ENCODE measurements around the gene TFAP2A. TPM values are rescaled to one million over a fixed set of nuclear protein-coding genes. Genes with fewer than 3 reads are reported as not detected.
A peak's percentile ranks its signal among the peaks of the same experiment; 100 is the strongest.

The TFAP2A gene
- total RNA-seq, 1 experiment from 2014 or later = 14.8 TPM

DNA sequence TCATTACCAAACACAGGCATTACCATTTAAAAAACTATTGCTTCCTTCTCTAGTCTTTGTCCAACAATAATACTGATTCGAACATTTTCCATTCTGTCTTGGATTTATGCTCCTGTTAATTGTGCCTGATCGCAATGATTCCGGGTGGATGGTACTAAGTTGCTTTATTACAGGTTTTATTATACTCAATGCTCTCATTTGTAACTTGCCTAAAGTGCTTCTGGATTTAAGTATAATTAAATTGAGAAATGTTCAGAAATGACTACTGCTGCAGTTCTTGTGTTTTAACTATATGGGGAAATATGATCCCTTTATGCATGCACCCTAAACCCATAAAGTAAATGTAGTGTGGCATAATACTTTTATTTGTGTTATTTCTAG, 7.2 kb downstream of the TFAP2A start:
- no peaks in the 10 kb centered on the region for H3K9me3 ChIP-seq
- no peak for DNase-seq
- peak overlapping the region; percentile 77 for H3K4me3 ChIP-seq
- H3K36me3 ChIP-seq = peaks cover 62% of the 10 kb centered on the region
- H3K27me3 ChIP-seq = no peaks in the 10 kb centered on the region

DNA sequence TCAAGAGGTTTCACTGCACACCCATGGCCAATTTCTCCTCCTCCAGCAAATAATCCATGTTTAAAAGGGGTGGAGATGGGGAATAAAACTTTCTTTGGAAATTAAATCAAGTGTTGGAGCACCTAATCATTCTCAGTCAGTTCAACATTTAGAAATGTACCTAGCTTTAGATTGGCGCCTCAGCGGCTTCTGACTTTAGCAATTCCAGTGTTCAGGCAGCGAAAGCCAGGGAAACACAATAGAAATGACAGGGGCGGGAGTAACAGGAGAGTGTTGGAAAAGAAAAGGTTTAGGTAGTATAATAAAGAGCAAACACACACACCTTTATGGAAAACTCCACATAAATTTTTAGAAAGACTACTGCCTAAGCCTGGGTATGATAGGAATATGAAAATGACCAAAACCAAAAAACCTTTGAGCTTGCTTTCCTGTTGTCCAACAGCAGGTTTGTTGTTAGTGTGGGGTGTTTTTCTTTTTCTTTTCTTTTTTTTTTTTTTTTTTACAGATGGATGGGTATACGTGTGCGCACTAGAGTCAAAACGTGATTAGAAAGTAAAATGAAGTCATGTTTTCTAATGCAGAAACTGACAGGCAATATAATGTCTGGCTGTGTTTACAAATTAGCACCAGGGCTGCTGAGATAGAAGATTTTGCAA, 7.7 kb downstream of the TFAP2A start:
- Histone ChIP-seq H3K36me3 (peaks cover 67% of the 10 kb centered on the region), H3K4me3 (peak overlapping the region; percentile 81), H3K9me3 (no peaks in the 10 kb centered on the region), H3K27me3 (no peaks in the 10 kb centered on the region)
- no peak for DNase-seq

DNA sequence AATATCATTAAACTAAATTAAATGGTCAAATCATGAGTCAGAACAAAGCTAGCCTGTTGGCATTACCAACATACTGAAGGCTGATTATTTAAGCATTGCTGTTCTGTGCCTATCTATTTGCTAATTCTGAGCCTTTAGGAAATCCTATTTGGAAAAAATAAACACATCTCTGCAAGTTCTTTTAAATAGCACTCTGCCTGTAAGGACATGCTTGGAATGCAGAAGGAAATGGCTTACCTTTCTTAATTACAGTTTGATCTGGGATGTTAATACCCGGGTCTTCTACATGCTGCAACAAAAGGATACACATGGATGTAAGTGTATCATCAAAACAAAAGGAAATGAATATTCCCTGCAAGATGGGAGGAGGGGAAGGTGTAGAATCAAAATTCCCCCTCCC, 8.3 kb downstream of the TFAP2A start:
- Histone ChIP-seq H3K4me3 (peak overlapping the region; percentile 81), H3K9me3 (no peaks in the 10 kb centered on the region), H3K27me3 (no peaks in the 10 kb centered on the region), H3K36me3 (peaks cover 71% of the 10 kb centered on the region)
- no peak for DNase-seq

DNA sequence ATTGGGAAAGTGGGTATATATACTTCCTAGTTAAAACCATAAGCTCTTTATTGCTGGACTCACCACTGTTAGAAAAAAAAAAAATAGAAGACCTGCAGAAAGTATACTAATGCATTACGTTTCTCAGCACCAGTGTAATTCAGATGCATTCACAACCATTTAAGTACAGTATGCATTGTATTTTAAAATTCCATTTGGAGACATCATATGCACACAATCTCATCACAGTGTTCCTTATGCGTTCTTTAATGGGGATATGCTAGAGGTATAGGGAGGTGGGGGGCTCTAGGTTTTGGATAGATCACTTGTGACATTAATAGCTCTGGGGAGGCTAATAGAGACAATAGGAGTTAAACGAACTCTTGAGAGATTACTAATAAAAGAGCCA, 9.4 kb downstream of the TFAP2A start:
- H3K27me3 ChIP-seq = no peaks in the 10 kb centered on the region
- H3K4me3 ChIP-seq = peak overlapping the region; percentile 81
- H3K9me3 ChIP-seq = no peaks in the 10 kb centered on the region
- DNase-seq = no peak
- peaks cover 80% of the 10 kb centered on the region for H3K36me3 ChIP-seq

DNA sequence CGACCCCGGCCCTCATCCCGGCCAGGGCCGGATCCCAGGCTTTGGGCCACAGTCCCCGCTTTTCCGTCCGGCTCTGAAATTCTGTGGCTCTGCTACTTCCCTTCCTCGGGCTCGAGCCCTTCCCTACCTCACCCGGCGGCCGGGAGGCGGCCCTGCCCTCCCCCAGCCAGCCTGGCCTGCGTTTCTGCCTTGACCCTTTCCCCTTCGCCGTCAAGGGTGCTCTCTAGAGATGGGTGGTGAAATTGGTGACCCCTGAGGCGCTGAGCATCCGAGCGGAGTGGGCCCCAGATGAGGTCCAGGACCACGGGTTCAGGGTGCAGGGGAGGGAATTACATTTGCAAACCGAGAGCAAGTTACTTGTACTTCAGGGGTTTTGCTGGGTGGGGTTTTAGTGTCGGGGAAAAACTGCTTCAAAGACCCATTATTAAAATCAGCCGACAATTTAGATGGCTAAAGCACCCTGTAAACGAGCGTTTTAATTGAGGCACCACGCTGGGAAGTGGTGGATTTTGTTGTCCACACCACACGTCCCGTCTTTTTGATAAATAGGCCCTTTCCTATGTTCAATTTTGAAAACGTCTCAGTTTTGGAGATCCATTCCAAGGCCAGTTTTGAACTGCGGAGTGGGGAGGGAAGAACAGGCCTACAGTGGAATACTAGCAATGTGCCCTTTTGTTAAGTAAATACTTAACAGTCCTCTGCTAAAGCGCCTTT, 9.9 kb downstream of the TFAP2A start:
- H3K27me3 ChIP-seq = no peaks in the 10 kb centered on the region
- H3K36me3 ChIP-seq = peaks cover 84% of the 10 kb centered on the region
- H3K4me3 ChIP-seq = peak overlapping the region; percentile 81
- H3K9me3 ChIP-seq = no peaks in the 10 kb centered on the region
- peak; percentile 59 for DNase-seq

DNA sequence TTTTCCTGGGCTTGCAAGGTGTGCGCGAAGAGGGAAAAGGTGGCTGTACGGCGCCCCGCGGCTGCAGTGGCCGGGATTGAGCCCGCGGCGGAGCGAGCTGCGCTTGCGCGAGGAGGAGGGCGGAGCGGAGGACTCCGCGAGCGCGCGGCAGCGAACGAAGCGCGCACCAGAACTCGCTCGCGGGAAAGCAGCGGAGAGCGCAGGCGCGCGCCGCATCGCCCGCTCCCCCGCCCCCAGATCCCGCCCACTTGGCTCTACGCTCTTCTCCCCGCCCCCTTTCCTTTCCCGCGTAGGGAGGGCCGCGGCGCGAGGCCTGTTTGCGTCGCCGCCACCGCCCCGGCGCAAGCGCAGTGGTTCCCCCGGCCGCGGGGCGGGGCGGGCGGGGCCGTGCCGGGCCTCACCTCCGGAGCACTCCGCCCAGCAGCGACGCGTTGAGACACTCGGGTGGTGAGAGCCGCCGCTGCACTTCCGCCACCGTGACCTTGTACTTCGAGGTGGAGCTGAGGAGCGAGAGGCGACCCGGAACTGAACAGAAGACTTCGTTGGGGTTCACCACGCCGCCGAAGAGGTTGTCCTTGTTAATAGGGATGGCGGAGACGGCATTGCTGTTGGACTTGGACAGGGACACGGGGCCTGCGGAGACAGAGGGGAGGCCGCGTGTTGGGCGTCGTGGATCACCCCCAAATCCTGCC, 10.6 kb downstream of the TFAP2A start:
- Histone ChIP-seq H3K4me3 (peak overlapping the region; percentile 81), H3K36me3 (peaks cover 83% of the 10 kb centered on the region), H3K27me3 (no peaks in the 10 kb centered on the region), H3K9me3 (no peaks in the 10 kb centered on the region)
- peak; percentile 100 for DNase-seq

DNA sequence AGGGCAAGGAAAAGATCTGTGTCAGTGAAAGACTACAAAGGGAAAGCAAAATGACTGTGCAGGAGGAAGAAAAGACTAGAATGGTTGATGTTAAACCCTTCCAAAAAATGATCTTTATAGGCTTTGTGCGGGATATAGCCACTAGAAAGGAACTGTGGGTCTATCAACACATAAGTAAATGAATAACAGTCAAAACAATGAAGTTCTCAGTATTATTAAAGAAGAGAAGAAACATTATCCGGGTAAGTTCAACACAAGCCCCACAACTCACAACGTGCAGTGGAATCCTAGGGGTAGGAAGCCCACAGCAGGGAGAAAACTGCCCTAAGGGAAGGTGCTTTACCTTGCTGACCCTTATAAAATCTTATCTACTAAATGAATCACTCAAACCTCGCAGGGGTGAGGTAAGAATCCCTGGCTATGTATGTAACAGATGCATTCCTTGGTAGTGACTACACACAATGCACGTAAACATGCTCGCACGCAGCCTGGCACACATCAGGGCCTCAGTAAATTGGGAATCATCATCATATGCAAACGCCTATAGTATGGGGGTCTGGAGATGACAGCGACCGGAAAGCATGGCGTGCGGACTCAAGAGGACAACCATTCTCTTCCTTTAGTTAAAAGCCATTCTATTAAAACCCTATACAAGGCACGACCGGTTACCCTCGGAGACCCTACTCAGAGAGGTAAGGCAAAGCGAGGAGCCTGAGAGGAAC, 11.3 kb downstream of the TFAP2A start:
- H3K9me3 ChIP-seq = no peaks in the 10 kb centered on the region
- DNase-seq = peak; percentile 94
- peak overlapping the region; percentile 58 for H3K4me3 ChIP-seq
- H3K36me3 ChIP-seq = peaks cover 83% of the 10 kb centered on the region
- H3K27me3 ChIP-seq = no peaks in the 10 kb centered on the region

DNA sequence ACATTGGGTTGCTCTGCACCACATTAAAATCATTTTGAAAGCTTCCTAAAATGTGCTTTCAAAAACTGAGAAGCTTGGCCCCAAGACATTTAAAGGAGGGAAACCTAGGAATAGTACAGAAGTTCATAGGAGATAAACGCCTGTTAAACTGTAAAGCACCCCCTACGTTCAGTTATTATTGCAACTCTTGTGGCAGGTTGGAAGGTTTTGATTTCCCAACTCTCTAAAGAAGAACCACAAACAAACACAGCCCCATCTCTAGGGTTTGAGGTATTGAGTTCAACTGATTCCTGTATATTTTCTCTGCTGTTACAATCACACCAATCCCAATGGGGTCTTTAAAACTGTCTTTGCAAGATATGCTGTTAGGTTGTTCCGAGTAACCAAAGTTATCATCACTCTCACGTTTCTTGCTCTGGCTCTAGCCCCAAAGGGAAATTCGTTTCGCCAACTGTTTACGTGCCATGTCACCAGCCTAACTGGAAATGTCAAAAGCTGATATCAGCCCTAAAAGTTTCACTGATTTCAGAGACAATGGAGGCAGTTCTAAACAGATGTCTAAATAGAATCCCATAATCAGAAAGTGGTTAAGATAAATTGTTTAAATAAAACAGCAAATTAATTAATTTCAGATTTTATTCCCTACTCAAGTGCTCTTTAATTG, 12.1 kb downstream of the TFAP2A start:
- Histone ChIP-seq H3K9me3 (no peaks in the 10 kb centered on the region), H3K36me3 (peaks cover 77% of the 10 kb centered on the region), H3K27me3 (no peaks in the 10 kb centered on the region), H3K4me3 (no peak overlapping the region; the same call in 1 of the 2 replicates)
- no peak for DNase-seq

DNA sequence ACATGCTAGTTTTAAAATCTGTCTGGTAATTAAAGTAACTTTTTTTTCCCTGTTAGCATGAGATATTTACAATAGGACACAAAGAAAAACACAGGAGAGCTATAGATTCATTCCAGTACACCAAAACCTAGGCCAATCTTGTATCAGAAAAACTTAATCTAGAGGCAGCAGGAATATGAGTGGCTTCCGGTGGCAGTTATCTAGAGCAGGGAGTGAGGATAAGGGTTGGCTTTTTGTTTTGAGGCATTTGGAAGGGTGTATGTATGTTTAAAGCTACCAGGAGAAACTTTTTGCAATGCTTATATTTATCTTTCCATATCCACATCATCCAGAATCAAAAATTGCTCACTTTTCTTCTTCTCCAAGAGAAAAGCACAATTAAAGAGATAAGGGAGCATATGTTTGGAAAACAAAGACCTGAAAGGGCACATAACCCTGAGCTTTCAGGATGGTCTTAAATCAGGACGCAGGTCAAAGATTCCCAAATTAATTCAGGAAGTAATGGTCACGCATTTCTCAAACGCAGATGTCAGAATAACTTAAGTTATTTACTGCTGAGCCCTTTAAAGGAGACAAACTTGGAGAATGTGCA, 13.1 kb downstream of the TFAP2A start:
- no peaks in the 10 kb centered on the region for H3K9me3 ChIP-seq
- H3K36me3 ChIP-seq = peaks cover 75% of the 10 kb centered on the region
- no peaks in the 10 kb centered on the region for H3K27me3 ChIP-seq
- DNase-seq = no peak
- H3K4me3 ChIP-seq = no peak overlapping the region

DNA sequence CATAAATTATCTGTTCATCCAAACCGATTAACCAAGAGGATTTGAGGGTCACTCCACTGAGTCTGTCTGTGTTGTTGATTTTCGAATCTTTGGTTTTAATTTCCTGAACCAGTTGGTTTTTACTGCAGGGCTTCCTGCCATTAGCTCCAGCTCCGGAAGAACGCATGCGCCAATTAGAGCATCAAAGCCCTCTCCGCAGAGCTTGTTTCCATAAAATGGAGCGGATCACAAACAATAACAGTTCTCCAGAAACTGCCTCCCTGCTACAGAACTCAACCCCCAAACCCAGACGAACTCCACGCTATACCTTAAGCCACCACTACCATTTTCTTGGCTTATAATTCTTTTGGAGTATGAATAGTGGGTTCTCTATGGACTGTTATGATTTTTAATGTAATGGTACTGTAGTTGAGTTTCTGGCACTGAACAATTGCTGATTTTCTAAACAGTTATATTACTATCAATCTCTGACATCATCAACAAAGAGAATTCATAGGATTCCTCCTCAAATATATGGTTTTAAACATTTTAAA, 13.8 kb downstream of the TFAP2A start:
- Histone ChIP-seq H3K4me3 (no peak overlapping the region), H3K27me3 (no peaks in the 10 kb centered on the region), H3K9me3 (no peaks in the 10 kb centered on the region), H3K36me3 (peaks cover 68% of the 10 kb centered on the region)
- DNase-seq = no peak

DNA sequence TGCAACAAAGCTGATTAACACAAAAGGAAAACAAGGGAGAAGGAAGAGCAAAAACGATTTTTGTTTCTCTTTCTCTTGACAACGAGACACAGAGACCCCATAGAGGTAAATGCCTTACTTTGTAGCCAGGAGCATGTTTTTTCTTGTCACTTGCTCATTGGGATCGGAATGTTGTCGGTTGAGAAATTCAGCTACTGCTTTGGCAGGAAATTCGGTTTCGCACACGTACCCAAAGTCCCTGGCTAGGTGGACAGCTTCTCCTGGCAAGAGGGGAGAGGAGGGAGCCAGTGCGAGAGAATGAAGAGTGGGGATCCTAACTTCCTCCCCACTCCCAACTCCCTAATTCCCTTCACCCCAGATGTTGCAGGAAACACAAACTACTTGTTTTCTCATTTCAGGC, 14.5 kb downstream of the TFAP2A start:
- Histone ChIP-seq H3K27me3 (no peaks in the 10 kb centered on the region), H3K4me3 (no peak overlapping the region), H3K9me3 (no peaks in the 10 kb centered on the region), H3K36me3 (peaks cover 65% of the 10 kb centered on the region)
- no peak for DNase-seq

DNA sequence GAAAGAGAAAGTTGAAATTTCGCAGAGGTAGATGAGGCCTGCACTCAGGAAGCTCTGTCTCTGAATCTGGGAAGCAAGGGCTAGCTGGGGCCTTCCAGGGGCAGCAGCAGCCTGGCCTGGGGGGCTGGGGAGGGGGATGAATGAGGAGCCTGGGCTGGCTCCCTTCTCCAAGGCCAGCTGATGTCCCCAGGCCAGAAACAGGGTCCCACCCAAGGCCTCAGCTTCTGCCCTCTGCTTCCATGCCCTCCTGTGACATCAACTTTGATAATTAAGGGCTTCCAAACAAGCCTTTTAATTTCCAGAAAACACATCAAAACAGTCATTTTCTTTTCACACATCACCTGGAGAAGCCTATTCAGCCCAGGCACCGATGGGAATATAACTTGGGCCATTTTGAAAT, 15.4 kb downstream of the TFAP2A start:
- no peaks in the 10 kb centered on the region for H3K9me3 ChIP-seq
- no peaks in the 10 kb centered on the region for H3K27me3 ChIP-seq
- H3K4me3 ChIP-seq = no peak overlapping the region
- peaks cover 56% of the 10 kb centered on the region for H3K36me3 ChIP-seq
- DNase-seq = no peak

DNA sequence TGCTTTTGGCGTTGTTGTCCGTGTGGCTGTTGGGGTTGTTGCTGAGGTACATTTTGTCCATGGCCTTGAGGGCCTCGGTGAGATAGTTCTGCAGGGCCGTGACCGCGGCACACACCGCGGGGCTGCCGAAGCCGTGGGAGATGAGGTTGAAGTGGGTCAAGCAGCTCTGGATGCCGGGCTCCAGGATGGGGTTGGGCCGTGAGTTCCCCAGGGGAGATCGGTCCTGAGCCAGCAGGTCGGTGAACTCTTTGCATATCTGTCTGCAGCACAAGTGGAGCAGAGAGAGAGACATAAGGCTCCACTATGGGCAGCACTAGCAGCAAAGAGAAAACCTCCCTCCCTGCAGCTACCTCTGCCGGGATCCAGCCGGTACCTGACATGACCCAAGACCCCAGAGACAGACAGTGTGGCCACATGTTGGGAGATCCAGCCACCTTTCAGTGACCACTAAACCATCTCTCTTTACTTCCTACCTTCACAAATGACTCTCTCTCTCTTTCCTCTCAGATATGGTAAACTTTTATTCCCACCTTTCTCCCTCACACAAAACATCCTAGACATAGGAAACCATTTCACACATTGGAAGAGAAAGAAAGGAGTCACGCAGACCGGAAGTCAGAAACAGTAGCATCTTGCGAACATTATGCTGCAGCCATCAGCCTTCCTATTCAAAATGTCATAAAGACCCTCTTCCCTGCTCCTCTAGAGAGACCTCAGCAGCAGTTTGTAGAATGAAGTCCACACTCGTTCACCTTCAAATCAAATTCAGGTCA, 16.2 kb downstream of the TFAP2A start:
- H3K36me3 ChIP-seq = peaks cover 56% of the 10 kb centered on the region
- no peaks in the 10 kb centered on the region for H3K9me3 ChIP-seq
- no peak for DNase-seq
- H3K4me3 ChIP-seq = no peak overlapping the region
- no peaks in the 10 kb centered on the region for H3K27me3 ChIP-seq

DNA sequence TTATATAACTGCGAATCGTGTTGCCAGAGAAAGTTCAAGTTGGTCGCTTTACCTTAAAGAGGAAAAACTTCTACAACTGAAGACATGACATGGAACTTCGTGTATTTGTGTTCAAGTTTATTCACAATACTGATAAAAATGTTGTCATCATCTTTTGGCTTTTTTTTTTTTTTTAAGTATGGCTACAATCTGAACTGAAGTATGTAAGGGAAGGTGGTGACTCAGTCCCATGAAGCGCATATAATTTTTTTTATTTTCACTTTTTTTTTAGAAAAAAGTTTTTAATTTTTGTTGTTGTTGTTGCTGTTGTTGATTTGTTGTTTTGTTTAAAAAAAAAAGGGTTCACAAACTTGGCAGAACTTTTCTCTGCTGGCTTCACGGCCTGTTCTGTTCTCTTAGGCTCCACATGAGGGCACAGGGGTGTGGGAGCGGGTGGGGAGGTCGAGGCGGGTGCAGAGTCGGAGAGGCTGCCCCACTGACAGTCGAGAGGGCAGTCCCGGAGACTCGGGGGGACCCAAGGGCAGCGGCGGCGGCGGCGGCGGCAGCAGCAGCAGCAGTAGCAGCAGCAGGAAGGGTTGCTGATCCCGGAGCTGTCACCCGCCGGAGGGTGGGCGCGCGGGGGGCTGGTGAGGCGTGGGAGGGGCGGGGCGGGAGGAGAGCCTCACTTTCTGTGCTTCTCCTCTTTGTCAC, 17.0 kb downstream of the TFAP2A start:
- H3K4me3 ChIP-seq = no peak overlapping the region
- no peak for DNase-seq
- no peaks in the 10 kb centered on the region for H3K9me3 ChIP-seq
- peaks cover 52% of the 10 kb centered on the region for H3K36me3 ChIP-seq
- H3K27me3 ChIP-seq = no peaks in the 10 kb centered on the region

DNA sequence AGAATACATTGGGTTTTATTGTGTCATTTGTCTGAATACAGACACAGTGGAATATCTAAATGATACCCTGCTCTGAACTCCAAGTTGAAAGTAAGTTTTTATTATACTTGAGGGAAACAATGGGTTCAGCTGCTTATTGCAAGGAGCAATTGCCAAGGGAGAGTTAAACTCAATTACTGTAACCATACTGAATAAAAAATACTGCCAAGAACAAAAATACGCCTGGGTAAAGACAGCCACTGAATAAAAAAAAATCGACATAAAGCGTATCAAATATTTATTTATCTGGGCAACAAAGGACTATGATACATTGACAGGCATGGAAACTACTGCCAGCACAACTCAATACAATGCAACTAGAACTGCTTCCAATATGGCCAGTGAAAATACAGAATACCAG, 18.1 kb downstream of the TFAP2A start:
- Histone ChIP-seq H3K4me3 (no peak overlapping the region), H3K9me3 (no peaks in the 10 kb centered on the region), H3K36me3 (peaks cover 41% of the 10 kb centered on the region), H3K27me3 (no peaks in the 10 kb centered on the region)
- no peak for DNase-seq
